ENCODE results near the gene HS2ST1. TPM values are rescaled to one million over a fixed set of nuclear protein-coding genes. Genes with fewer than 3 reads are reported as not detected.

Gene HS2ST1
- total and polyA plus RNA-seq, 2 experiments from 2014 or later = 10.1 to 15.2 TPM

DNA sequence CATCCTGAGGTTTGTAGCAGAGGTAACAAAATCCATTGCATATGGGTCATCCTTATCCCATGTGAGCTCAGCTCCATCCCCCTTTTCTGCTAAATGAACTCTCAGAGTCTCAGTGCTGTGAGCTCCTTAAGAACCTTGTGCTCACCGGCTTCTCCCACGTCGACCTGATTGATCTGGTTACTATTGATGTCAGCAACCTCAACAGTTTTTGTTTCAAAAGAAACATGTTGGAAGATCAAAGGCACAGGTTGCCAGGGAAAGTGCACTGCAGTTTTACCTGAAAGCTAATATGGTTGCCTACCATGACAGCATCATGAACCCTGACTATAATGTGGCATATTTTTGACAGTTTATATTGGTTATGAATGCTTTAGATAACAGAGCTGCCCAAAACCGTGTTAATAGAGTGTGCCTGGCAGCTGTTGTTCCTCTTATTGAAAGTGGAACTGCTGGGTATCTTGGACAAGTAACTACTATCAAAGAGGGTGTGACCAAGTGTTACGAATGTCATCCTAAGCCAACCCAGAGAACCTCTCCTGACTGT is 131.4 kb downstream of the HS2ST1 start:
- Histone ChIP-seq H3K9me3 (ENCODE audit: low read depth) (no peaks in the 10 kb centered on the region), H2AFZ (no peak overlapping the region), H3K27me3 (replicated peaks; ENCODE audit: insufficient read depth) (no peaks in the 10 kb centered on the region), H3K9ac (no peak overlapping the region), H3K4me2 (ENCODE audit: unreplicated experiment) (no peak overlapping the region), H4K20me1 (ENCODE audit: insufficient read depth) (no peaks in the 10 kb centered on the region), H3K27ac (no peak overlapping the region), H3K4me3 (no peak overlapping the region), H3K4me1 (ENCODE audit: insufficient read depth) (no peaks in the 10 kb centered on the region), H3K9me2 (ENCODE audit: insufficient read depth) (no peaks in the 10 kb centered on the region), H3K36me3 (ENCODE audit: low read depth) (no peaks in the 10 kb centered on the region), H3K79me2 (ENCODE audit: insufficient read depth) (0 out of 2 replicates have a peak, but pooled peaks cover 6% of the 10 kb centered on the region), H3F3A (ENCODE audit: insufficient read depth) (no peaks in the 10 kb centered on the region)
- TF ChIP-seq EZH2 (IDR thresholded peaks at IDR 0.05; ENCODE audit: insufficient read depth, poor library complexity, severe bottlenecking) (no peak), EZH2phosphoT487 (IDR thresholded peaks at IDR 0.05; ENCODE audit: insufficient read depth, low read depth) (no peak)
- peak; percentile 6 for DNase-seq
- WGBS, 2 experiments (ENCODE audit: low coverage in 1 of 2, low lambda C conversion rate in 2 of 2, missing lambda C conversion rate in 2 of 2) = 66 to 69% methylated on average over 5 of the region's 5 CpGs
- in situ Hi-C loops (cut with MboI) = no loop called here

DNA sequence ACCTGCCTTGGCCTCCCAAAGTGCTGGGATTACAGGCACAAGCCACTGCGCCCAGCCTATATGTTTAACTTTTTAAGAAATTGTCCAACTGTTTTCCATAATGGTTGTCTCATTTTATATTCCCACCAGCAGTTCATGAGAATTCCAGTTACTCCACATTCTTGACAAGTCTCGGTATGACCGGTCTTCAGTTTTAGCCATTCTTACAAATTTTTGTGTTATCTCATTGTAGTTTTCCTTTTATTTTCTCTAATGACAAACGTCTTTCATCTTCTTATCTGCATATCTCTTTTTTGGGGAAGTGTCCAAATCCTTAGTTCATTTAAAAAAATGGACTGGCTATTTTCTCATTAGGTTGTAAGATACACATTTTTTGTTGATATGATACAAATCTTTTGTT is 132.5 kb downstream of the HS2ST1 start:
- no peak for TF ChIP-seq EZH2 (IDR thresholded peaks at IDR 0.05; ENCODE audit: insufficient read depth, poor library complexity, severe bottlenecking)
- no peak for TF ChIP-seq EZH2phosphoT487 (IDR thresholded peaks at IDR 0.05; ENCODE audit: insufficient read depth, low read depth)
- in situ Hi-C loops (cut with MboI) = no loop called here
- Histone ChIP-seq H3K9ac (no peak overlapping the region), H3K4me2 (ENCODE audit: unreplicated experiment) (no peak overlapping the region), H3K36me3 (ENCODE audit: low read depth) (no peaks in the 10 kb centered on the region), H3K9me2 (ENCODE audit: insufficient read depth) (no peaks in the 10 kb centered on the region), H3K4me1 (ENCODE audit: insufficient read depth) (no peaks in the 10 kb centered on the region), H3F3A (ENCODE audit: insufficient read depth) (no peaks in the 10 kb centered on the region), H3K27me3 (replicated peaks; ENCODE audit: insufficient read depth) (no peaks in the 10 kb centered on the region), H4K20me1 (ENCODE audit: insufficient read depth) (no peaks in the 10 kb centered on the region), H3K9me3 (ENCODE audit: low read depth) (no peaks in the 10 kb centered on the region), H3K79me2 (ENCODE audit: insufficient read depth) (0 out of 2 replicates have a peak, but pooled peaks cover 9% of the 10 kb centered on the region), H3K4me3 (no peak overlapping the region), H3K27ac (no peak overlapping the region), H2AFZ (no peak overlapping the region)
- no peak for DNase-seq
- WGBS, 2 experiments (ENCODE audit: low coverage in 1 of 2, low lambda C conversion rate in 2 of 2, missing lambda C conversion rate in 2 of 2) = 59 to 61% methylated on average over 4 of the region's 4 CpGs

DNA sequence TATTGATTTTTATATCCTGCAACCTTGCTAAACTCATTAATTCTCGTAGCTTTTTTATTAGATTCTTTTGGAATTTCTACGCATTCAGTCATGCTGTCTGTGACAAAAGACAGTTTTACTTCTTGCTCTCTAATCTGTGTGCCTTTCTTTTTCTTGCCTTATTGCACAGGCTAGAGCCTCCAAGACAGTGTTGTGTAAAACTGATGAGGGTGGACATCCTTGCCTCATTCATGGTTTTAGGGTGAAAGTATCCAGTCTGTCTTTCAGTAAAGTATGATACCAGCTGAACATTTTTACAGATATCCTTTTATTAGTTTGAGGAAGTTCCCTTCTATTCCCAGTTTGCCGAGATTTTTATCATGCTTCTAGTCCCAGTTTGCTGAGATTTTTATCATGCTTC is 133.8 kb downstream of the HS2ST1 start:
- no peaks in the 10 kb centered on the region for H3K9me3 ChIP-seq (ENCODE audit: low read depth)
- no peak for TF ChIP-seq EZH2phosphoT487 (IDR thresholded peaks at IDR 0.05; ENCODE audit: insufficient read depth, low read depth)
- TF ChIP-seq EZH2 (IDR thresholded peaks at IDR 0.05; ENCODE audit: insufficient read depth, poor library complexity, severe bottlenecking) = no peak
- 92 to 95% methylated on average over 3 of the region's 3 CpGs for WGBS, 2 experiments (ENCODE audit: low coverage in 1 of 2, low lambda C conversion rate in 2 of 2, missing lambda C conversion rate in 2 of 2)
- no peak for DNase-seq
- no peak overlapping the region for H3K4me3 ChIP-seq
- H3K9ac ChIP-seq = no peak overlapping the region
- no peak overlapping the region for H3K4me2 ChIP-seq (ENCODE audit: unreplicated experiment)
- no peaks in the 10 kb centered on the region for H3K9me2 ChIP-seq (ENCODE audit: insufficient read depth)
- H4K20me1 ChIP-seq (ENCODE audit: insufficient read depth) = no peaks in the 10 kb centered on the region
- no peak overlapping the region for H3K27ac ChIP-seq
- no peak overlapping the region for H2AFZ ChIP-seq
- no peaks in the 10 kb centered on the region for H3K27me3 ChIP-seq (replicated peaks; ENCODE audit: insufficient read depth)
- no peaks in the 10 kb centered on the region for H3K4me1 ChIP-seq (ENCODE audit: insufficient read depth)
- no peaks in the 10 kb centered on the region for H3K36me3 ChIP-seq (ENCODE audit: low read depth)
- in situ Hi-C loops (cut with MboI) = no loop called here
- H3F3A ChIP-seq (ENCODE audit: insufficient read depth) = no peaks in the 10 kb centered on the region
- H3K79me2 ChIP-seq (ENCODE audit: insufficient read depth) = 0 out of 2 replicates have a peak, but pooled peaks cover 9% of the 10 kb centered on the region

DNA sequence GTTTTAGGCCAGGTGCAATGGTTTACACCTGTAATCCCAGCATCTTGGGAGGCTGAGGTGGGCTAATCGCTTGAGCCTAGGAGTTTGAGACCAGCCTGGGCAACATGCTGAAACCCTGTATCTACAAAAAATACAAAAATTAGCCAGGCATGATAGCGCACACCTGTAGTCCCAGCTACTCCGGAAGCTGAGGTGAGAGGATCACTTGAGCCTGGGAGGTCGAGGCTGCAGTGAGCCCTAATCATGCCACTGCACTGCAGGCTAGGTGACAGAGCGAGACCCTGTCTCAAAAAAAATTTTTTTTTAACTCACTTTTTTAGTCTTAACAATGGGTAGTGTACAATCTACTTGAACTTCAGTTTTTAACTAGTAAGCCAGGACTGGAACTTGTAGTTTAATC is 137.5 kb downstream of the HS2ST1 start:
- in situ Hi-C loops (cut with MboI) = no loop called here
- 97 to 99% methylated on average over 5 of the region's 5 CpGs for WGBS, 2 experiments (ENCODE audit: low coverage in 1 of 2, low lambda C conversion rate in 2 of 2, missing lambda C conversion rate in 2 of 2)
- no peaks in the 10 kb centered on the region for H3K9me3 ChIP-seq (ENCODE audit: low read depth)
- no peaks in the 10 kb centered on the region for H4K20me1 ChIP-seq (ENCODE audit: insufficient read depth)
- DNase-seq = no peak
- no peaks in the 10 kb centered on the region for H3F3A ChIP-seq (ENCODE audit: insufficient read depth)
- H3K27me3 ChIP-seq (replicated peaks; ENCODE audit: insufficient read depth) = no peaks in the 10 kb centered on the region
- no peaks in the 10 kb centered on the region for H3K4me1 ChIP-seq (ENCODE audit: insufficient read depth)
- H3K9ac ChIP-seq = no peak overlapping the region
- H3K36me3 ChIP-seq (ENCODE audit: low read depth) = no peaks in the 10 kb centered on the region
- no peak overlapping the region for H3K4me3 ChIP-seq
- H3K27ac ChIP-seq = no peak overlapping the region
- H3K79me2 ChIP-seq (ENCODE audit: insufficient read depth) = 0 out of 2 replicates have a peak, but pooled peaks cover 9% of the 10 kb centered on the region
- no peaks in the 10 kb centered on the region for H3K9me2 ChIP-seq (ENCODE audit: insufficient read depth)
- H2AFZ ChIP-seq = no peak overlapping the region
- no peak overlapping the region for H3K4me2 ChIP-seq (ENCODE audit: unreplicated experiment)
- TF ChIP-seq EZH2phosphoT487 (IDR thresholded peaks at IDR 0.05; ENCODE audit: insufficient read depth, low read depth) (no peak), EZH2 (IDR thresholded peaks at IDR 0.05; ENCODE audit: insufficient read depth, poor library complexity, severe bottlenecking) (no peak)

Measured in GM23248 (cell line).